Keratinocyte (primary cell): Measurements from ENCODE around the gene CTSS. TPM values are rescaled to one million over a fixed set of nuclear protein-coding genes. Genes with fewer than 3 reads are reported as not detected.

ENCODE experiments used
- DNase-seq: peaks from one replicate; pipeline ENCODE4 v3.0.0-alpha.2; 2011; ENCODE audit warnings: low read depth, missing footprints, low spot score
- FAIRE-seq: peaks from 2 replicates; lab custom pipeline; 2011; peaks lifted over from hg19 to GRCh38; lab: Jason Lieb, UNC
- H2AFZ ChIP-seq: 2 replicates; pipeline ENCODE4 v1.6.0; 2012; ENCODE audit warnings: low read length, control low read depth, inconsistent platforms; ENCODE audit not compliant: control insufficient read depth
- H3K27ac ChIP-seq: 2 replicates; pipeline ENCODE4 v1.5.1; 2011; ENCODE audit warnings: low read length; ENCODE audit not compliant: control insufficient read depth, insufficient read depth
- H3K27me3 ChIP-seq: 3 replicates; pipeline ENCODE4 v1.6.0; 2011; ENCODE audit warnings: low read length; ENCODE audit not compliant: control insufficient read depth, insufficient read depth; ENCODE audit errors: extremely low read depth
- H3K36me3 ChIP-seq, 2 experiments: 2 replicates in 1 of 2; 3 replicates in 1 of 2; pipeline ENCODE4 v1.5.1; 2011; ENCODE audit warnings: low read length in 2 of 2, mild to moderate bottlenecking in 1 of 2; ENCODE audit not compliant: control insufficient read depth in 2 of 2, insufficient read depth in 2 of 2; ENCODE audit errors: extremely low read depth in 1 of 2
- H3K4me1 ChIP-seq: 3 replicates; pipeline ENCODE4 v1.5.1; 2011; ENCODE audit warnings: low read length; ENCODE audit not compliant: control insufficient read depth, insufficient read depth; ENCODE audit errors: extremely low read depth
- H3K4me2 ChIP-seq: 3 replicates; pipeline ENCODE4 v1.6.0; 2011; ENCODE audit warnings: low read depth, low read length; ENCODE audit not compliant: control insufficient read depth, insufficient read depth; ENCODE audit errors: extremely low read depth
- H3K4me3 ChIP-seq, 3 experiments: fragments of 200-600 bp in 1 of 3; sonication (generic) in 1 of 3; 2 replicates in 2 of 3; 3 replicates in 1 of 3; pipeline ENCODE4 v1.5.1; 2011 to 2016; ENCODE audit warnings: low read length in 3 of 3, mild to moderate bottlenecking in 3 of 3, control low read depth in 2 of 3, inconsistent platforms in 1 of 3, low read depth in 1 of 3, mixed read lengths in 1 of 3, mixed run types in 1 of 3, moderate library complexity in 1 of 3; ENCODE audit not compliant: control insufficient read depth in 2 of 3, insufficient read depth in 2 of 3; ENCODE audit errors: extremely low read depth in 1 of 3
- H3K79me2 ChIP-seq: 2 replicates; pipeline ENCODE4 v1.6.0; 2012; ENCODE audit warnings: low read length; ENCODE audit not compliant: control insufficient read depth, insufficient read depth
- H3K9ac ChIP-seq: 3 replicates; pipeline ENCODE4 v1.6.0; 2011; ENCODE audit warnings: low read length; ENCODE audit not compliant: control insufficient read depth, insufficient read depth; ENCODE audit errors: extremely low read depth
- H3K9me1 ChIP-seq: 3 replicates; pipeline ENCODE4 v1.6.0; 2011; ENCODE audit warnings: low read length; ENCODE audit not compliant: control insufficient read depth, insufficient read depth; ENCODE audit errors: extremely low read depth
- H3K9me3 ChIP-seq: 2 replicates; pipeline ENCODE4 v1.5.1; 2012; ENCODE audit warnings: low read depth, low read length; ENCODE audit not compliant: control insufficient read depth
- H4K20me1 ChIP-seq: 3 replicates; pipeline ENCODE4 v1.6.0; 2011; ENCODE audit warnings: low read length; ENCODE audit not compliant: control insufficient read depth, insufficient read depth; ENCODE audit errors: extremely low read depth
- EZH2 ChIP-seq: IDR thresholded peaks from one replicate; pipeline ENCODE4 v1.6.1; 2012; ENCODE audit warnings: inconsistent platforms, mild to moderate bottlenecking, low read length, moderate library complexity
- dilution Hi-C: fragments of 300-500 bp; cut with MboI; formaldehyde crosslinking; loops from one replicate; pipeline ENCODE4 v1.7.0; 2020; ENCODE audit warnings: low sequenced_read_pairs; ENCODE audit not compliant: extremely low pct_ligation_motif_present
- polyA minus RNA-seq, 3 experiments: library from RNA; depleted of rRNA, polyadenylated mRNA; stranded (reverse); fragments of >200 nt; gene quantifications; 1 replicate in 1 of 3; 2 replicates in 1 of 3; 3 replicates in 1 of 3; pipeline ENCODE4 v1.2.3, GENCODE V29; 2011
- polyA plus RNA-seq, 5 experiments: library from polyadenylated mRNA; depleted of rRNA in 3 of 5; stranded (reverse) in 3 of 5; stranded (forward) in 1 of 5; unstranded in 1 of 5; fragments of >200 nt; gene quantifications; 1 replicate in 1 of 5; 2 replicates in 3 of 5; 3 replicates in 1 of 5; pipeline versions ENCODE4 v1.2.1 to v1.2.3, GENCODE V29; 2011 to 2012; ENCODE audit warnings: missing spikeins in 2 of 5, low read depth in 1 of 5, low replicate concordance in 1 of 5
- TF ChIP-seq, protein P1 (sequence below), 3 experiments: IDR thresholded peaks in 1 of 3; conservative IDR thresholded peaks in 1 of 3; optimal IDR thresholded peaks in 1 of 3; 2 replicates in 2 of 3; 3 replicates in 1 of 3; pipeline versions ENCODE3 to v1.5.1; 2011; ENCODE audit warnings: low read length in 3 of 3, mild to moderate bottlenecking in 3 of 3, moderate library complexity in 2 of 3, control low read depth in 1 of 3, inconsistent platforms in 1 of 3; ENCODE audit not compliant: insufficient read depth in 2 of 3; ENCODE audit errors: extremely low read depth in 1 of 3

Gene CTSS
- 1.4 to 1.8 TPM (median 1.7 TPM) in 3 replicates for polyA plus RNA-seq
- polyA plus RNA-seq (2011; ENCODE audit: low read depth) = 0.57 TPM
- 0.75 and 1.2 TPM in 2 replicates for polyA plus RNA-seq (2011; cell fraction: cytosol; rRNA removed)
- polyA plus RNA-seq (2011; cell fraction: nucleus; rRNA removed) = 1.8 and 3.2 TPM in 2 replicates
- polyA plus RNA-seq (2012; ENCODE audit: low replicate concordance) = 0.08 and 2.4 TPM in 2 replicates
- 0.30 to 0.51 TPM (median 0.30 TPM) in 3 replicates for polyA minus RNA-seq
- polyA minus RNA-seq (2011; cell fraction: cytosol; rRNA and poly(A)+ RNA removed) = not detected
- 0.84 and 3.9 TPM in 2 replicates for polyA minus RNA-seq (2011; cell fraction: nucleus; rRNA and poly(A)+ RNA removed)

GRCh38 chr1:150765296-150765976 lies at the start of gene CTSS:
Gene CTSS (minus strand): TSS chr1:150765778. CDS start chr1:150764763, 1,015 bp downstream.
- peak within 1 kb of the TSS; percentile 63 for H3K27ac ChIP-seq
- peak within 1 kb of the TSS; percentile 93 for H2AFZ ChIP-seq
- peaks cover 13% of the 10 kb centered on the region for H3K4me1 ChIP-seq
- H3K4me2 ChIP-seq = peak within 1 kb of the TSS; percentile 82
- H3K9ac ChIP-seq = peak within 1 kb of the TSS; percentile 56
- dilution Hi-C loops = no loop called here
- TF ChIP-seq, protein P1, sequence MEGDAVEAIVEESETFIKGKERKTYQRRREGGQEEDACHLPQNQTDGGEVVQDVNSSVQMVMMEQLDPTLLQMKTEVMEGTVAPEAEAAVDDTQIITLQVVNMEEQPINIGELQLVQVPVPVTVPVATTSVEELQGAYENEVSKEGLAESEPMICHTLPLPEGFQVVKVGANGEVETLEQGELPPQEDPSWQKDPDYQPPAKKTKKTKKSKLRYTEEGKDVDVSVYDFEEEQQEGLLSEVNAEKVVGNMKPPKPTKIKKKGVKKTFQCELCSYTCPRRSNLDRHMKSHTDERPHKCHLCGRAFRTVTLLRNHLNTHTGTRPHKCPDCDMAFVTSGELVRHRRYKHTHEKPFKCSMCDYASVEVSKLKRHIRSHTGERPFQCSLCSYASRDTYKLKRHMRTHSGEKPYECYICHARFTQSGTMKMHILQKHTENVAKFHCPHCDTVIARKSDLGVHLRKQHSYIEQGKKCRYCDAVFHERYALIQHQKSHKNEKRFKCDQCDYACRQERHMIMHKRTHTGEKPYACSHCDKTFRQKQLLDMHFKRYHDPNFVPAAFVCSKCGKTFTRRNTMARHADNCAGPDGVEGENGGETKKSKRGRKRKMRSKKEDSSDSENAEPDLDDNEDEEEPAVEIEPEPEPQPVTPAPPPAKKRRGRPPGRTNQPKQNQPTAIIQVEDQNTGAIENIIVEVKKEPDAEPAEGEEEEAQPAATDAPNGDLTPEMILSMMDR (optimal IDR thresholded peaks at IDR 0.05 in 1 of 3, IDR thresholded peaks at IDR 0.05 in 1 of 3, conservative IDR thresholded peaks at IDR 0.05 in 1 of 3; ENCODE audit: extremely low read depth in 1 of 3, insufficient read depth in 2 of 3, low read length in 3 of 3) = no peak
- no peak for TF ChIP-seq EZH2
- DNase-seq = no peak
- H3K27me3 ChIP-seq = no peaks in the 10 kb centered on the region
- no peak for FAIRE-seq
- no peaks in the 10 kb centered on the region for H3K79me2 ChIP-seq
- H3K9me3 ChIP-seq = no peaks in the 10 kb centered on the region
- H4K20me1 ChIP-seq = no peaks in the 10 kb centered on the region
- H3K36me3 ChIP-seq = no peaks in the 10 kb centered on the region
- H3K9me1 ChIP-seq = no peaks in the 10 kb centered on the region
- peak within 1 kb of the TSS in 2 of 3 experiments; percentile 19 to 27 for H3K4me3 ChIP-seq

DNA sequence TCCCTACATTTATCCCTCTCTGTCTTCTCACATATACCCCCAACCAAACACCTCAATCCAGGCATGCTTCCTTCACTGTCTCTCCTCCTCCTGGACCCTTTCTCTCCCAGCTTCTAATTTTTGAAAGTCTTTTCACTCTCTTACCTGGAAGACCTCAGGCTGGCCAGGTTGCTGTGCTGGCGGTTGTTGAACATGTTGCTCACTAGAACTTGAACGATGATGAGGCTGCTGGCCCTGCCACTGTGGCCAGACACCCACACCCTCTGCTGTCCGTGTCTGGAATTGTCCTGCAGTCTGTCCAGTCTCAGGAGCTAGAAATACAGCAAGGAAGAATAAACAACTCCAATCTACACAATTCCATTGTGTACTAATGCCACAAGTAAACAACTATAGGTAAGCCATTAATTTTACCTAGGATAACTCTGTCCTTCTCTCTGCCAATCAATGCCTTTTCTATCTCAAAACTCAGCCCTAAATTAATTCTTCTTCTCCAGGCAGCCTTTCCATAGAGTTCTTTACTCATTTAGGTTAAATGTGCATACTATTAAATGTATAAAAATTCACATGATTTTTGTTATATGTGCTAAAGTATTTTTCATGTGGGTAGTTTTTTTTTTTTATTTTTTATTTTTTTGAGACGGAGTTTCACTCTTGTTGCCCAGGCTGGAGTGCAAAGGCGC lies 47.6 kb upstream of the CTSS start:
- Histone ChIP-seq H3K9me3 (no peaks in the 10 kb centered on the region), H4K20me1 (no peaks in the 10 kb centered on the region), H3K36me3 (peaks cover 14 to 25% of the 10 kb centered on the region in 2 experiments), H3K4me3 (no peak overlapping the region), H3K4me1 (peaks cover 29% of the 10 kb centered on the region), H3K9ac (no peak overlapping the region), H3K79me2 (no peaks in the 10 kb centered on the region), H3K4me2 (no peak overlapping the region), H2AFZ (no peak overlapping the region), H3K27ac (no peak overlapping the region), H3K9me1 (no peaks in the 10 kb centered on the region), H3K27me3 (no peaks in the 10 kb centered on the region)
- dilution Hi-C loops = loop anchor here (25.0 kb wide), 1 partner anchor 176 kb away; the partner anchor contains the start of gene ENSA
- no peak for DNase-seq
- TF ChIP-seq, protein P1 (optimal IDR thresholded peaks at IDR 0.05 in 1 of 3, IDR thresholded peaks at IDR 0.05 in 1 of 3, conservative IDR thresholded peaks at IDR 0.05 in 1 of 3; ENCODE audit: extremely low read depth in 1 of 3, insufficient read depth in 2 of 3, low read length in 3 of 3) = peak; percentile 87 to 92 (median 91)
- TF ChIP-seq EZH2 = no peak
- FAIRE-seq = peak; percentile 89
